GM03348 (cell line): ENCODE data around the gene PTGR1.

ENCODE experiments used
- DNase-seq: peaks from one replicate; pipeline ENCODE4 v3.0.0; 2012; ENCODE audit warnings: low spot score

The PTGR1 gene

DNA sequence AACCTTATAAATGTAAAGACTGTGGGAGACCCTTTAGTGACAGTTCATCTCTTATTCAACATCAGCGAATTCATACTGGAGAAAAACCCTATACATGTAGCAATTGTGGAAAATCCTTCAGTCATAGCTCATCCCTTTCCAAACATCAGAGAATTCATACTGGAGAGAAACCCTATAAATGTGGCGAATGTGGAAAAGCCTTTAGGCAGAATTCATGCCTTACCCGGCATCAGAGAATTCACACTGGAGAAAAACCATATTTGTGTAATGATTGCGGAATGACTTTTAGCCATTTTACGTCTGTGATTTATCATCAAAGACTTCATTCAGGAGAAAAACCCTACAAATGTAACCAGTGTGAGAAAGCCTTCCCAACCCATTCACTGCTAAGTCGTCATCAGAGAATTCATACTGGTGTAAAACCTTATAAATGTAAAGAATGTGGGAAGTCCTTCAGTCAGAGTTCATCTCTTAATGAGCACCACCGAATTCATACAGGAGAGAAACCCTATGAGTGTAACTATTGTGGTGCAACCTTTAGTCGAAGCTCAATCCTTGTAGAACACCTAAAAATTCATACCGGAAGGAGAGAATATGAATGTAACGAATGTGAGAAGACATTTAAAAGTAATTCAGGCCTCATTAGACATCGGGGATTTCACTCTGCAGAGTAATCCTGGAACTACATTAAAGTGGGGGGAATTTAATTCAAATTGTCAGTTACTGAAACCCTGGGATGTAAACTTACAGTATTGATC, 56.8 kb downstream of the PTGR1 start:
- no peak for DNase-seq

DNA sequence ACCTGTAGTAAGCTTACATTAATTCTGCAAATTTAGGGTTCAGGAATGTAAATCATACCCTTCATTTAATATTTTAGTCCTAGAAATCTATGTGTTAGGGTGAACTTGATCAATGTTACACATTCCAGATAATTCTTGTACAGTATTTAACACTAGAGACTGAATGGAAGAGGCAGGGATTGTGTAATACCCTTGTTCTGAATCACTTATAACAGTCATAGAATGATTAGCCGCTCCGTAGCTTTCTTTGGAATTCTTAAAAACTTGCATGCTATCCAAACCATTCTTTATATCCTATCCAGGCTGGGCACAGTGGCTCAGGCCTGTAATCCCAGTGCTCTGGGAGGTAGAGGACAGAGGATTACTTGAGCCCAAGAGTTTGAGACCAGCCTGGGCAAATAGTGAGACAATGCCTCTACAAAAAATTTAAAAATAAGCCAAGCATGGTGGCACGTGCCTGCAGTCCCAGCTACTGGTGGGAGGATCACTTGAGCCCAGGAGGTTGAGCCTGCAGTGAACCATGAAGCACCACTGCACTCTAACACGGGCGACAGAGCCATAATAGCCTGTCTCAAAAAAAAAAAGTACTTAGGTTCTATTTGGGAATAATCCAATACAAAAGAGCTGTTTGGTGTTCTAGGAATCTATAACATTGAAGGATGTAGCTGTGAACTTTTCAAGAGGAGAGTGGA, 66.2 kb downstream of the PTGR1 start:
- DNase-seq: peak; percentile 26

DNA sequence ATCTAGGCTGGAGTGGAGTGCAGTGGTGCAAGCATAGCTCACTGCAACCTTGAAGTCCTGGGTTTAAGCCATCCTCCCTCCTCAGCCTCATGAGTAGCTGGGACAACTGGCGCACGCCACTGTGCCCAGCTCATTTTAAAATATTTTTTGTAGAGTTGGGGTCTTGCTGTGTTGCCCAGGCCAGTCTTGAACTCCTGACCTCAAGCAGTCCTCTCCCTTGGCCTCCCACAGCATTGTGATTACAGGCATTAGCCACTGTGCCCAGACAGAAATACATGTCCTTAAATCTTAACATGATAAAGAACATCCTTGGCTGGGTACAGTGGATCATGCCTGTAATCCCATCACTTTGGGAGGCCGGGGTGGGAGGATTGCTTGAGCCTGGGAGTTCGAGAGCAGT, 67.7 kb downstream of the PTGR1 start:
- no peak for DNase-seq

DNA sequence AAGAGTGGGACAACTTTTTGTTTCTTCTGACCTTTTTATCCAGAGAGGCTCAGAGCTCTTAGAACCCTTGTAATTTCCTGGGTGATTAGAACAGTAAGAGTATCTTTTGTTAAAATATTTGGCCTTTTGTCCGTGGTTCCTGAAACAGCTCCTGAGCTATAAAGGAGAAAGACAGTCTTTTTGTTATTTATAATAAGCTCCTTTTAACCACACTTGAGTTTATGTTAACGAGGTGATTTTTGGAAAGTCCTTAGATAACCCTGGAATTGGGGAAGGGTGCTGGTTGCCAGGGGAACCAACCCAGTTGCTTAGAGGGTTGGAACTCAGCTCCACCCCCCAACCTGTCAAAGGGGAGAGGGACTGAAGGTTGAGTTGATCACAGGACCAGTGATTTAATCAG, 69.7 kb downstream of the PTGR1 start:
- DNase-seq: no peak

DNA sequence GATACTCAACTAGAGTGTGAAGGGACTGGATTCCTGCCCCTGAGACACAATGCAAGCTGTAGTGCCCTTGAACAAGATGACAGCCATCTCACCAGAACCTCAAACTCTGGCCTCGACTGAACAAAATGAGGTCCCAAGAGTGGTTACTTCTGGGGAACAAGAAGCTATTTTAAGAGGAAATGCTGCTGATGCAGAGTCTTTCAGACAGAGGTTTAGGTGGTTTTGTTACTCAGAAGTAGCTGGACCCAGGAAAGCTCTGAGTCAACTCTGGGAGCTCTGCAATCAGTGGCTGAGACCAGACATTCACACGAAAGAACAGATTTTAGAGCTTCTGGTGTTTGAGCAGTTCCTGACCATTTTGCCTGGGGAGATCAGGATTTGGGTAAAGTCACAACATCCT, 72.1 kb downstream of the PTGR1 start:
- DNase-seq: peak; percentile 8

DNA sequence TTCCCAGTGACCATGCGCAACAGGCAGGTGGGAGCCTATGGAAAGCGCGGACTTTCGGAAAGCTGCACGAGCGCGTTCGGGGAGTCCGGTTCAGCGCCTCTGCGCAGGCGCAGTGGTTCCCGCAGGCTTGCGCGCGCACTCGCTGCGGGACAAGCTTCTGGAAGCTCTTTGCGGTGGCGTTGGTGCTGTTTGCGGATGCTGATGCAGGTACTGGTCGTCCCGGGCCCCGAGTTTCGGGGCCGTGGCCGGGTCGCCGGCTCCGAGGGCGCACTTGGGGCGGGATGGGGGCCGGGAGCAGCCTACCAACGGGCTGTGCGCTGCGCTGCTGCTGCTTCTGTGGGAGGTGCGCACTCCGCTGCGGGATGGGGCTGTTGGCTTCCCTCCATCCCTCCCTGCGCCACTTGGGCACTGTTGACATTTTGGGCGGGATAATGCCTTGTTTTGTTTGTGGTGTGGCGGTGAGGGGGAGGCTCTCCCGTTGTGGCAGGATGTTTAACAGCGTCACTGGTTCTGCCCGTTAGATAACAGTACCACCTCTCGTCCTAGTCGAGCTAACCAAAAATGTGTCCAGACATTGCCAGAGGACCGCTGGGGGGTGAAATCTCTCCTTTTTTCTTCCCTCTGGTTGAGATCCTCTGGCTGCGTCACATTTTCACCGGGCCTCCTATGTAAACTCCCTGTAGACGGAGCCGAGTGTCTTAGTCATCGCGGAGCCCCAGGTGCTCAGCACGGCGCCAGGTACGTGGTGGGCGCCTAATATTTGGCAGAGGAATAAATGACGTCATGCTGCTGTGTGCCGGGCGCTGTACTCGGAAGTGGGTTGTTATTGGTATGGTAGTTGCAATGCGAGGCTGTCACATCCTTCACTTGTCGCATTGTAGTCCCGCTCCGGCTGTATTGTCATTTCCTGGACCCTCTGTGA, 74.1 kb downstream of the PTGR1 start, which contains the start of gene ZNF483:
TSS of gene ZNF483 (plus strand) at position 124 of the 922 bp plus-strand sequence. CDS start 2,217 bp downstream, outside the sequence.
- DNase-seq: peak; percentile 93

DNA sequence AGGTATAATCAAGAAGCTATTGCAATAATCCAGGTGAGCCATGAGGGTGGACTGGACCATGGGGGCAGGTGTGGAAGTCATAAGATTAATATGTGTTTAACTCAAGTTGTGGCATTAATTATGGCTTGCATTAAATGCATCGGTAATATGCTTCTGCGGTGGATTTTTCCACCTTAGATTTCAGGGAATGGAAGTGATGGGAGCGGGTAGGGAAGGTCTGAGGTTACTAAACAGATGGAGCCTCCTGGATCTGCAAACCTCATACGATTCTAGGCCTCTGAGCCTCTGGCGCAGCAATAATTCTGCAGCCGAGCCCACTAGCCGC, 74.8 kb downstream of the PTGR1 start:
- DNase-seq: no peak

DNA sequence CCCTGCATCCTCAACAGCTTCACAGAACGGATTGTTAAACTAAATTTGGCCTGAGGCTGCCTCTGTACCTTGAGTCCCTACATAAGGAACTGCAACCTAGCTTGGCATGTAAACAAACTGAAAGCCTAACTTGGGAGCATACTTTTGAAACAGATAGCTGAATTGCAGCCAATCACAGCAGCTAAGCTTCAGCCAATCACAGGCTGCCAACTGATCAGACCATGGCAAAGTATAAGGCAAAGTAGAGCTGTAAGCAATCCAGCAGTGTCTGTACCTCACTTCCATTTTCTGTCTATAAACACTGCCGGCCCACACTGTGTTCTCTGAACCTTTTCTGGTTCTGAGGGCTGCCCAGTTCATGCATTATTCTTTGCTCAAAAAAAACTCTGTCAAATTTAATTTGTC, 83.4 kb downstream of the PTGR1 start:
- DNase-seq: no peak

DNA sequence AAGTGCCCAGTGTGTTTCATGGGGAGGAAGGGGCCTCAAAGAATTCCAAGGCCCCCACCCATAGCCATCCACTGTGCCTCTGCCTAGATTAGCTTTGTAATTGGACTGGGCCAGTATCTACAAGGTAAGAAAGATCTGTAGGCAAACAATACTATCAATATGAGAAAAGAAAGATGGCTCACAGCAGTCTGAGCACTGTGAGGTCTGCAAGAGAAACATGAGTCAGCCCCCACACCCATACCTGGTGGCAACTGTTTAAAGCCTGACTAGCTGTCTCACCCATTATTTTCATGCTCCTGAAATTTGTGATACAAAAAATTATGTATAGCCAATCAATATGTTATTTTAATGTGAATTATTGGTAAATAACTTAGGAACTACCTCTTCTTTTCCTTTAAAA, 84.5 kb downstream of the PTGR1 start:
- no peak for DNase-seq
